ENCODE measurements around the gene ZNF836.

Gene ZNF836

GRCh38 chr19:52188822-52189734 lies 17.7 kb upstream of the ZNF836 start:
- DNase-seq (ENCODE audit: low read depth) = no peak

GRCh38 chr19:52187407-52187806 lies 16.0 kb upstream of the ZNF836 start:
- DNase-seq (ENCODE audit: low read depth) = no peak

- DNase-seq (ENCODE audit: low read depth) = no peak
Measured at GRCh38 chr19:52176574-52176973, 5.2 kb upstream of the ZNF836 start.

- DNase-seq (ENCODE audit: low read depth) = no peak
Measured at GRCh38 chr19:52172347-52172746, 926 bp upstream of the ZNF836 start.

GRCh38 chr19:52170863-52171320 lies 529 bp downstream of the ZNF836 start:
- DNase-seq (ENCODE audit: low read depth) = no peak

- DNase-seq (ENCODE audit: low read depth) = no peak
Measured at GRCh38 chr19:52170304-52170703, 1.1 kb downstream of the ZNF836 start.

- DNase-seq (ENCODE audit: low read depth) = no peak
Measured at GRCh38 chr19:52155596-52156359, 15.6 kb downstream of the ZNF836 start.

GRCh38 chr19:52148256-52148655 lies 23.2 kb downstream of the ZNF836 start:
- DNase-seq (ENCODE audit: low read depth) = no peak

- DNase-seq (ENCODE audit: low read depth) = no peak
Measured at GRCh38 chr19:52142001-52142595, 29.3 kb downstream of the ZNF836 start.

GRCh38 chr19:52141203-52141602 lies 30.2 kb downstream of the ZNF836 start:
- DNase-seq (ENCODE audit: low read depth) = no peak

GRCh38 chr19:52140032-52140710 lies 31.2 kb downstream of the ZNF836 start:
- DNase-seq (ENCODE audit: low read depth) = no peak

GRCh38 chr19:52139252-52140031 lies 32.0 kb downstream of the ZNF836 start, which contains the start of gene ZNF616:
ZNF616 (minus strand) TSS chr19:52139938; CDS start chr19:52130512, 9,426 bp downstream.
- DNase-seq (ENCODE audit: low read depth) = peak; percentile 71

GRCh38 chr19:52138983-52139251 lies 32.5 kb downstream of the ZNF836 start:
- DNase-seq (ENCODE audit: low read depth) = no peak

GRCh38 chr19:52138278-52138982 lies 33.0 kb downstream of the ZNF836 start:
- no peak for DNase-seq (ENCODE audit: low read depth)

GRCh38 chr19:52120286-52120685 lies 51.1 kb downstream of the ZNF836 start:
- no peak for DNase-seq (ENCODE audit: low read depth)

GRCh38 chr19:52115526-52116053 lies 55.8 kb downstream of the ZNF836 start:
- DNase-seq (ENCODE audit: low read depth) = no peak

GRCh38 chr19:52114691-52115090 lies 56.7 kb downstream of the ZNF836 start:
- DNase-seq (ENCODE audit: low read depth) = no peak

GRCh38 chr19:52112624-52113023 lies 58.8 kb downstream of the ZNF836 start:
- no peak for DNase-seq (ENCODE audit: low read depth)

GRCh38 chr19:52110780-52111179 lies 60.6 kb downstream of the ZNF836 start:
- DNase-seq (ENCODE audit: low read depth) = no peak

Measured in HS-5 (cell line).